Activated CD4-positive, alpha-beta memory T cell treated with anti-CD3 and anti-CD28 coated beads, Interleukin-2, amount 10 ng/mL, durations not matched to agents 7 days and 5 days (primary cell): ENCODE data around the gene GOLGA8R. TPM values are rescaled to one million over a fixed set of nuclear protein-coding genes. Genes with fewer than 3 reads are reported as not detected.
"Not testable (repeated sequence)": the region's sequence is repeated elsewhere in the genome, so short reads cannot be mapped to it uniquely, and the experiment has no call there.

Experiments used
- CTCF ChIA-PET: fragments of 350-600 bp; sonication (Branson Sonifier 250); formaldehyde crosslinking; loops from one replicate; lab custom pipeline; 2021; ENCODE audit warnings: antibody characterized with exemption, inconsistent platforms; lab: Charles Lee
- POLR2A ChIA-PET: fragments of 350-600 bp; sonication (Branson Sonifier 250); formaldehyde crosslinking; loops from one replicate; lab custom pipeline; 2021; ENCODE audit warnings: antibody characterized with exemption; lab: Charles Lee
- DNase-seq: peaks from one replicate; pipeline ENCODE4 v3.0.0-alpha.2; 2020
- H3K27ac Mint-ChIP-seq: one replicate; pipeline ENCODE4 v1.8.0; 2021; ENCODE audit warnings: mild to moderate bottlenecking, mixed read lengths
- H3K27me3 Mint-ChIP-seq: one replicate; pipeline ENCODE4 v1.8.0; 2021; ENCODE audit warnings: mixed read lengths
- H3K36me3 Mint-ChIP-seq: one replicate; pipeline ENCODE4 v1.8.0; 2021; ENCODE audit warnings: low read depth, mixed read lengths
- H3K4me1 Mint-ChIP-seq: one replicate; pipeline ENCODE4 v1.8.0; 2021; ENCODE audit warnings: mixed read lengths
- H3K4me3 Mint-ChIP-seq: one replicate; pipeline ENCODE4 v1.8.0; 2021; ENCODE audit warnings: mild to moderate bottlenecking, mixed read lengths
- H3K9me3 Mint-ChIP-seq: one replicate; pipeline ENCODE4 v1.8.0; 2021; ENCODE audit warnings: mixed read lengths
- total RNA-seq, 2 experiments: library from RNA; stranded (reverse); gene quantifications; one replicate each; pipeline ENCODE4 v1.2.3, GENCODE V29; 2021

The GOLGA8R gene, protein sequence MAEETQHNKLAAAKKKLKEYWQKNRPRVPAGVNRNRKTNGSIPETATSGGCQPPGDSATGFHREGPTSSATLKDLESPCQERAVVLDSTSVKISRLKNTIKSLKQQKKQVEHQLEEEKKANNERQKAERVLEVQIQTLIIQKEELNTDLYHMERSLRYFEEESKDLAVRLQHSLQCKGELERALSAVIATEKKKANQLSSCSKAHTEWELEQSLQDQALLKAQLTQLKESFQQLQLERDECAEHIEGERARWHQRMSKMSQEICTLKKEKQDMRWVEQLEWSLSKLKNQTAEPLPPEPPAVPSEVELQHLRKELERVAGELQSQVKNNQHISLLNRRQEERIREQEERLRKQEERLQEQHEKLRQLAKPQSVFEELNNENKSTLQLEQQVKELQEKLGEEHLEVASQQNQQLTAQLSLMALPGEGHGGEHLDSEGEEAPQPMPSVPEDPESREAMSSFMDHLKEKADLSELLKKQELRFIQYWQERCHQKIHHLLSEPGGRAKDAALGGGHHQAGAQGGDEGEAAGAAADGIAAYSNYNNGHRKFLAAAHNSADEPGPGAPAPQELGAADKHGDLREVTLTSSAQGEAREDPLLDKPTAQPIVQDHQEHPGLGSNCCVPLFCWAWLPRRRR
- total RNA-seq: 1 to 10 TPM; 3.5 to 4.2 TPM

DNA sequence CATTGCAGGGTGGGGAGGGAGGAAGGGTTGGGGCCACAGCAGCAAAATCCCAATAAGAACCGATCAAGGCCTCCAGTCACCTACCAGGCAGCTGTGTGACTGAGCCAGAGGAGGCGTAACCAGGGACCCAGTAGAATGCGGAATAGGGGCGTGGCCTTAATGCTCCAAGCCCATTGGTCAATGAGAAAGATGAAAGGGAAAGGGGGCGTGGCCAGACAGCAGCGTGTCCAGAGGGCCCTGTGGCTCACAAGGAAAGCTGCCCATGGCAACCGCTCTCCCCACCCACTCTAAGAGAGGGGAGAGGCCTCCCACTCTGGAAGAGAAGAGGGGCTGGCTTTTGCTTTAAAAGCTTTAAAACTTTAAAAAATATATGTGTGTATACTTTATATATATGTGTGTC is at the start of gene GOLGA8R:
Gene GOLGA8R (minus strand): TSS at position 101 of the 400 bp plus-strand sequence. CDS start 98 bp downstream, at position 3.
- DNase-seq, H3K4me3 Mint-ChIP-seq, H3K9me3 Mint-ChIP-seq, POLR2A ChIA-PET, H3K36me3 Mint-ChIP-seq, H3K27me3 Mint-ChIP-seq, H3K4me1 Mint-ChIP-seq, H3K27ac Mint-ChIP-seq, CTCF ChIA-PET: not testable (repeated sequence)

GRCh38 chr15:30463849-30464248 is 49.8 kb upstream of the GOLGA8R start:
- H3K27ac Mint-ChIP-seq, H3K4me3 Mint-ChIP-seq, DNase-seq, H3K36me3 Mint-ChIP-seq, CTCF ChIA-PET, H3K9me3 Mint-ChIP-seq, POLR2A ChIA-PET, H3K27me3 Mint-ChIP-seq, H3K4me1 Mint-ChIP-seq: not testable (repeated sequence)

GRCh38 chr15:30462176-30462575 is 48.1 kb upstream of the GOLGA8R start:
- H3K27me3 Mint-ChIP-seq, H3K9me3 Mint-ChIP-seq, H3K27ac Mint-ChIP-seq, POLR2A ChIA-PET, H3K4me1 Mint-ChIP-seq, H3K36me3 Mint-ChIP-seq, DNase-seq, CTCF ChIA-PET, H3K4me3 Mint-ChIP-seq: not testable (repeated sequence)

DNA sequence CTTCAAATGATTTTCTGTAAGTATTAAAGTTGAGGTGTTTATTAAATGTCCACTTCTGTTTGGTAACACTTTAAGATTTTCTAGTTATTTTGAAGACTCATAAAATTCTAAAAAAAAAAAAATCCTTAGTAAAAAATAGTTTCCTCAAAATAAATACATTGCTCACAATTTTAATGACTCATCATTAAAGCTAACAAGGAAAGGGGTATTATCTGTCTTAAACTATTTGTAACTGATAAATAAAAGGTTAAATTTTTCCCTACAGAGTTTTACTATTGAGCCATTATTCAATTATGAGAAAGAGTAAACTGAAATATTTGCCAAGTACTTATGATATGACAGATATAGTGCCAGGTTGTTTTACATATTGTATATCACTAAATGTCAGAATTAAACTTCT is 38.6 kb upstream of the GOLGA8R start:
- POLR2A ChIA-PET, H3K4me1 Mint-ChIP-seq, H3K27me3 Mint-ChIP-seq, H3K36me3 Mint-ChIP-seq, H3K4me3 Mint-ChIP-seq, DNase-seq, H3K9me3 Mint-ChIP-seq, CTCF ChIA-PET, H3K27ac Mint-ChIP-seq: not testable (repeated sequence)

GRCh38 chr15:30438348-30438747 is 24.3 kb upstream of the GOLGA8R start:
- H3K27me3 Mint-ChIP-seq, CTCF ChIA-PET, POLR2A ChIA-PET, H3K4me1 Mint-ChIP-seq, H3K36me3 Mint-ChIP-seq, H3K27ac Mint-ChIP-seq, H3K4me3 Mint-ChIP-seq, DNase-seq, H3K9me3 Mint-ChIP-seq: not testable (repeated sequence)

DNA sequence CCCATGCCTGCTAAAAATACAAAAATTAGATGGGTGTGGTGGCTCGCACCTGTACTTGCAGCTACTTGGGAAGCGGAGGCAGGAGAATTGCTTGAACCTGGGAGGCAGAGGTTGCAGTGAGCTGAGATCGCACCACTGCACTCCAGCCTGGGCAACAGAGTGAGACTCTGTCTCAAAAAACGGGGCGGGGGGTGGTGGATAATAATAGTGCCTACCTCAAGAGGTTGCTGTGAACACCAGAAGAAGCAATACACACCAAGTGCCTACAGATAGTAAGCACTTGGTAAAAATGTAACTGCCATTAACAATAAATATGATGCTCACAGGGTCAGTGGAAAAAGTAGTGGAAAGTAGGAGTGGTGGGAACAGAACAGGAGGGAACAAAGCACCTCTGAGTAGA is 21.8 kb upstream of the GOLGA8R start:
- H3K4me1 Mint-ChIP-seq, POLR2A ChIA-PET, DNase-seq, CTCF ChIA-PET, H3K27me3 Mint-ChIP-seq, H3K9me3 Mint-ChIP-seq, H3K36me3 Mint-ChIP-seq, H3K4me3 Mint-ChIP-seq, H3K27ac Mint-ChIP-seq: not testable (repeated sequence)

- H3K27ac Mint-ChIP-seq, POLR2A ChIA-PET, H3K4me3 Mint-ChIP-seq: not testable (repeated sequence)
Measured at GRCh38 chr15:30420723-30421122, 6.7 kb upstream of the GOLGA8R start.

GRCh38 chr15:30407636-30408035 is 6.4 kb downstream of the GOLGA8R start:
- H3K27me3 Mint-ChIP-seq, H3K9me3 Mint-ChIP-seq, POLR2A ChIA-PET, H3K4me3 Mint-ChIP-seq, DNase-seq, H3K4me1 Mint-ChIP-seq, H3K27ac Mint-ChIP-seq, CTCF ChIA-PET, H3K36me3 Mint-ChIP-seq: not testable (repeated sequence)

More at GRCh38 chr15:30420723-30421122, 6.7 kb upstream of the GOLGA8R start:
- DNase-seq, H3K9me3 Mint-ChIP-seq, H3K27me3 Mint-ChIP-seq, CTCF ChIA-PET, H3K4me1 Mint-ChIP-seq, H3K36me3 Mint-ChIP-seq: not testable (repeated sequence)

DNA sequence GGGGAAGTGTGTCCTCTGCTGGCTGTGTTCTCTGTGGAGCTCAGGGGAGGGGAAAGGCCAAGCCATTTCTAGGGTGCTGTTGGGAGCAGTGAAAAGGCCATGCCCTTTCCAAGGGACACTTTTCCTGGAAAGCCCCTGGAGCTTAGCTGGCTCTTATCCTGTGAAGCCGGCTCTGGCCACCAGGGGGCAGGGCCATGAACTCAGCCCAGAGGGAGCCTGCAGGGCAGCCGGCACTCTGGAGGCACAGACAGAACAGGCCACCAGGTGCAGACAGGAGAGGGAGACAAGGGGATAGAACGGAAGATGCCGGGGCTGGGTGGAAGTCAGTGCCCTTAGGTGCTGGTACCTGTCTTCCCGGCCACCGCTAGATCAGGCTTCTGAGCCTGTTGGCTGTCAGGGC is 15.1 kb downstream of the GOLGA8R start:
- CTCF ChIA-PET, H3K27me3 Mint-ChIP-seq, POLR2A ChIA-PET, H3K27ac Mint-ChIP-seq, H3K9me3 Mint-ChIP-seq, H3K4me1 Mint-ChIP-seq, H3K4me3 Mint-ChIP-seq, H3K36me3 Mint-ChIP-seq: not testable (repeated sequence)
- peak; percentile 54 for DNase-seq

DNA sequence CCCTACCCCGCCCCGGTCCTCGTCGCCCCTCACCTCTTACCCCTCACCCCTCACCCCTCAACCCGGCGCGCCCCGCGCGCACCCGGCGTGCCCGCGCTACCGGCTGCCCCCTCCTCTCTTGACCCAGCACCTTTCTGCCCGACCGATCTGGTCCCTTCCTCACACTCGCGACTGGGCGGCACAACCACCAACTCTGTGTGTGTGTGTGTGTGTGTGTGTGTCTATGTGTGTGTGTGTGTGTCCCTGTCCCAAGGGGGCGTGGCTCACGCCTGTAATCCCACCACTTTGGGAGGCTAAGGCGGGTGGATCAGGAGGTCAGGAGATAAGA is 20.4 kb downstream of the GOLGA8R start:
- H3K4me1 Mint-ChIP-seq, CTCF ChIA-PET, H3K9me3 Mint-ChIP-seq, DNase-seq, H3K27me3 Mint-ChIP-seq, H3K27ac Mint-ChIP-seq, H3K4me3 Mint-ChIP-seq, H3K36me3 Mint-ChIP-seq, POLR2A ChIA-PET: not testable (repeated sequence)

DNA sequence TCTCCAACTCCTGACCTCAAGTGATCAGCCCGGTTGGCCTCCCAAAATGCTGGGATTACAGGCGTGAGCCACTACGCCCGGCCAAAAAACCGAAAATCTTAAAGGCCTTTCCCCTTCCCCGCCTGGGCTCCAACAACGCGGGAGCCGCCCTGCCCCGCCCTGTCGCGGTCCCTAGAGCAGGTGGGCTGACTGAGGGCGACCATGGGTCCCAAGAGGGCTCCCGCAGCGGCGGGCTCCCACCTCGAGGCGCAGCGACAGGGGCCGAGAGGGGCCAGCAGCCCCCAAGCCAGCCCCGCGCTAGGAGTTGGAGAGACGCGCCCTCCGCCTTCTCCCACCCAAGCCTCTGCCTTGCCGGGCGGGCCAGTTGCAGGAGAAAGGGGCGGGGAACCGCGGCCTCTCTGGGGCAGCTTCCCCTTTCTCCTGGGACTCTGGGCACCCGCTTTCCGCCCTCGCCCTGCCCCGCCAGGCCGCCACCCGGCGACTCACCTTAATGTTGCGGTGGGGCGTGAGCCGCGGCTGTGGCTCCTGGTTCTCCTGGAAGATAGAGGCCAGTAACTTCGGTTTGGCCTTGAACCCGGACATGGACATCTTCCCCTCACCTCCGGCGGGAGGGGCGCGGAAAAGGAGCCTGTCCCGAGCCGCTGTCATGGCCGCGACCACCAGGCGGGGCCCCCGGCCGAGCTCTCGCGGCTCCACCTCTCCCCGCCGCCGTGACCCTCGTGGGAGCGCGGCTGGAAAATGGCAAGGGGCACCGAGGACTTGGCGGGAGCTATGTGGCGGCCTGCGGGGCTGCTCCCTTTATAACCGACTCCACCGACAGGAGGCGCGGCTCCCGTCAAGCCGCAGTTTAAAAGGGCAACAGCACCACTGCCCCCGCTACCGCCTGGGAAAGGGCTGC is 21.0 kb downstream of the GOLGA8R start, which contains the start of gene CHRFAM7A:
Gene CHRFAM7A (minus strand): TSS at position 775 of the 898 bp plus-strand sequence. CDS start 10,189 bp downstream, outside the sequence.
- H3K9me3 Mint-ChIP-seq, CTCF ChIA-PET, DNase-seq, H3K4me3 Mint-ChIP-seq, H3K27me3 Mint-ChIP-seq, H3K4me1 Mint-ChIP-seq, H3K36me3 Mint-ChIP-seq, H3K27ac Mint-ChIP-seq, POLR2A ChIA-PET: not testable (repeated sequence)

- H3K9me3 Mint-ChIP-seq, POLR2A ChIA-PET, H3K27ac Mint-ChIP-seq, H3K27me3 Mint-ChIP-seq, CTCF ChIA-PET, H3K4me1 Mint-ChIP-seq, DNase-seq, H3K36me3 Mint-ChIP-seq, H3K4me3 Mint-ChIP-seq: not testable (repeated sequence)
Measured at GRCh38 chr15:30386318-30386887, 27.7 kb downstream of the GOLGA8R start.

DNA sequence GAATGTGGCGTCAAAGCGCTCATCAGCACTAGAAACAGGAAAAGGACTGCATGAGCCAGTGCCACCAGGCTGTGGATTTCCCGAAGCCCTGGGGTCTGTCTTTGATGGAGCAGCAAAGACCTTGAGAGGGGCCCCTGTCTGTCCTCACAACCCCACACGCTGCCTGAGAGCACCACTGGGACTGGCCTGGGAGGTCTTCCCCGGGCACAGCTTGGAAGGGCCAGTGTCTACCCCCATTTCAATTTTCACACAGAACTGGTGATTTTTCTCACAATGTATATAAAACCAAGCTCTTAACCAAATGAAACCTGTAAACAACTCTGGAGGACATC is 37.0 kb downstream of the GOLGA8R start:
- H3K4me1 Mint-ChIP-seq, H3K9me3 Mint-ChIP-seq, H3K27ac Mint-ChIP-seq, CTCF ChIA-PET, DNase-seq, H3K27me3 Mint-ChIP-seq, H3K36me3 Mint-ChIP-seq, POLR2A ChIA-PET, H3K4me3 Mint-ChIP-seq: not testable (repeated sequence)
